HG03432 (cell line): ENCODE results near the gene CDHR1.
"Not testable (repeated sequence)": the region's sequence is repeated elsewhere in the genome, so short reads cannot be mapped to it uniquely, and the experiment has no call there.

Source experiments
- ATAC-seq: cut with Tn5 transposase; IDR thresholded peaks from one replicate; pipeline ENCODE4 v1.9.1; 2021; ENCODE audit warnings: mild to moderate bottlenecking, moderate library complexity; ENCODE audit not compliant: unreplicated experiment

The CDHR1 gene

GRCh38 chr10:84173501-84173929 is 20.8 kb upstream of the CDHR1 start, which contains the start of gene GPR15LG:
Gene GPR15LG, plus strand, starts transcription at chr10:84173801. Its CDS starts 51 bp downstream, at chr10:84173852.
- peak; percentile 37 for ATAC-seq

GRCh38 chr10:84175436-84175835 is 18.9 kb upstream of the CDHR1 start:
- ATAC-seq: no peak

- ATAC-seq: no peak
Measured at GRCh38 chr10:84176351-84176750, 18.0 kb upstream of the CDHR1 start.

GRCh38 chr10:84176836-84177474 is 17.4 kb upstream of the CDHR1 start:
- no peak for ATAC-seq

- ATAC-seq: peak; percentile 55
Measured at GRCh38 chr10:84177541-84178141, 16.7 kb upstream of the CDHR1 start.

GRCh38 chr10:84178160-84178609 is 16.2 kb upstream of the CDHR1 start:
- ATAC-seq: no peak

- ATAC-seq: peak; percentile 92
Measured at GRCh38 chr10:84179059-84179710, 15.2 kb upstream of the CDHR1 start.

GRCh38 chr10:84180386-84180785 is 14.0 kb upstream of the CDHR1 start:
- ATAC-seq: not testable (repeated sequence)

GRCh38 chr10:84181631-84182030 is 12.7 kb upstream of the CDHR1 start:
- ATAC-seq: no peak

GRCh38 chr10:84184517-84184916 is 9.8 kb upstream of the CDHR1 start:
- peak; percentile 64 for ATAC-seq

GRCh38 chr10:84185526-84186175 is 8.7 kb upstream of the CDHR1 start:
- ATAC-seq: no peak

GRCh38 chr10:84188815-84189214 is 5.5 kb upstream of the CDHR1 start:
- ATAC-seq: no peak

- no peak for ATAC-seq
Measured at GRCh38 chr10:84190621-84191020, 3.7 kb upstream of the CDHR1 start.

GRCh38 chr10:84191106-84191505 is 3.2 kb upstream of the CDHR1 start:
- ATAC-seq: no peak

GRCh38 chr10:84193327-84193726 is 1.0 kb upstream of the CDHR1 start:
- no peak for ATAC-seq

GRCh38 chr10:84193846-84194423 is 402 bp upstream of the CDHR1 start:
- ATAC-seq: peak; percentile 19

GRCh38 chr10:84195044-84195830 is 900 bp downstream of the CDHR1 start:
- ATAC-seq: no peak

- no peak for ATAC-seq
Measured at GRCh38 chr10:84196083-84196482, 1.7 kb downstream of the CDHR1 start.

GRCh38 chr10:84196941-84197340 is 2.6 kb downstream of the CDHR1 start:
- ATAC-seq: no peak

GRCh38 chr10:84197643-84198042 is 3.3 kb downstream of the CDHR1 start:
- ATAC-seq: no peak
